ENCODE data around the gene CTDNEP1. TPM values are rescaled to one million over a fixed set of nuclear protein-coding genes. Genes with fewer than 3 reads are reported as not detected.

The CTDNEP1 gene
- total RNA-seq, 4 donors from 2014 or later: 71.8 to 86.4 (median 81.1) TPM

DNA sequence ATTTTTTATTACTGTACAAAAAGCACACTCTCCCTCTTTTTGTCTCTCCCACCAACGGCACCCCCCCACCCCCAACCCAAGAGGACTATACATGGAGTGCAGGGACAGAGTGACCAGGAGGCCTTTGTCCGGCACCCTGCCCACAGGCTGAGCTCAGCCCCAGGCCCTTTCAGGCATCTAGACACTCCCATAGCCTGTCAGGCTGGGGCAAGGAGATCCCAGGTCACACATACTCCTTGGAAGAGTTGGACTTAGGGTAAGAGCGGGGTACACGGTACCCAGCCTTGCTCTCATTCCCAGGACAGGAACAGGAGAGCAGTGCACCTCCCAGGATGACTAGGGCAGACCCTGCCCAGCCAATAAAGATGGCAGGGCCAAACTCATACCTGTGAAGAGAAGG is 8.6 kb upstream of the CTDNEP1 start:
- TF ChIP-seq, protein P1, sequence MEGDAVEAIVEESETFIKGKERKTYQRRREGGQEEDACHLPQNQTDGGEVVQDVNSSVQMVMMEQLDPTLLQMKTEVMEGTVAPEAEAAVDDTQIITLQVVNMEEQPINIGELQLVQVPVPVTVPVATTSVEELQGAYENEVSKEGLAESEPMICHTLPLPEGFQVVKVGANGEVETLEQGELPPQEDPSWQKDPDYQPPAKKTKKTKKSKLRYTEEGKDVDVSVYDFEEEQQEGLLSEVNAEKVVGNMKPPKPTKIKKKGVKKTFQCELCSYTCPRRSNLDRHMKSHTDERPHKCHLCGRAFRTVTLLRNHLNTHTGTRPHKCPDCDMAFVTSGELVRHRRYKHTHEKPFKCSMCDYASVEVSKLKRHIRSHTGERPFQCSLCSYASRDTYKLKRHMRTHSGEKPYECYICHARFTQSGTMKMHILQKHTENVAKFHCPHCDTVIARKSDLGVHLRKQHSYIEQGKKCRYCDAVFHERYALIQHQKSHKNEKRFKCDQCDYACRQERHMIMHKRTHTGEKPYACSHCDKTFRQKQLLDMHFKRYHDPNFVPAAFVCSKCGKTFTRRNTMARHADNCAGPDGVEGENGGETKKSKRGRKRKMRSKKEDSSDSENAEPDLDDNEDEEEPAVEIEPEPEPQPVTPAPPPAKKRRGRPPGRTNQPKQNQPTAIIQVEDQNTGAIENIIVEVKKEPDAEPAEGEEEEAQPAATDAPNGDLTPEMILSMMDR (IDR thresholded peaks at IDR 0.05; ENCODE audit: low read depth): no peak

DNA sequence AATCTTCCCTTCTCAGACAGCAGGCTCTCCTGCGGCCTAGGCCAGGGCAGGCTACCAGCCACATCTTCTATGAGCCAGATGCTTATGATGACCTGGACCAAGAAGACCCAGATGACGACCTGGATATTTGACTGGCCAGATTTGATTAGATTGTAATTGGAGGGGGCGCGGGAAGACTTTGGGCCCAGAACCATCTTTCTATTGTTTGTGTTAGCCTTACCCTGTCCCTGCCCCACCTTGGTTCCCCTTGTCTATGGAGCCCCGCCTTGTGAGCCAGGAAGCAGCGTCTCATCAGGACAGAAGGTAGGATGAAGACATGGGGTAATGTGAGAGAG is 8.0 kb upstream of the CTDNEP1 start:
- TF ChIP-seq, protein P1 (IDR thresholded peaks at IDR 0.05; ENCODE audit: low read depth): no peak

DNA sequence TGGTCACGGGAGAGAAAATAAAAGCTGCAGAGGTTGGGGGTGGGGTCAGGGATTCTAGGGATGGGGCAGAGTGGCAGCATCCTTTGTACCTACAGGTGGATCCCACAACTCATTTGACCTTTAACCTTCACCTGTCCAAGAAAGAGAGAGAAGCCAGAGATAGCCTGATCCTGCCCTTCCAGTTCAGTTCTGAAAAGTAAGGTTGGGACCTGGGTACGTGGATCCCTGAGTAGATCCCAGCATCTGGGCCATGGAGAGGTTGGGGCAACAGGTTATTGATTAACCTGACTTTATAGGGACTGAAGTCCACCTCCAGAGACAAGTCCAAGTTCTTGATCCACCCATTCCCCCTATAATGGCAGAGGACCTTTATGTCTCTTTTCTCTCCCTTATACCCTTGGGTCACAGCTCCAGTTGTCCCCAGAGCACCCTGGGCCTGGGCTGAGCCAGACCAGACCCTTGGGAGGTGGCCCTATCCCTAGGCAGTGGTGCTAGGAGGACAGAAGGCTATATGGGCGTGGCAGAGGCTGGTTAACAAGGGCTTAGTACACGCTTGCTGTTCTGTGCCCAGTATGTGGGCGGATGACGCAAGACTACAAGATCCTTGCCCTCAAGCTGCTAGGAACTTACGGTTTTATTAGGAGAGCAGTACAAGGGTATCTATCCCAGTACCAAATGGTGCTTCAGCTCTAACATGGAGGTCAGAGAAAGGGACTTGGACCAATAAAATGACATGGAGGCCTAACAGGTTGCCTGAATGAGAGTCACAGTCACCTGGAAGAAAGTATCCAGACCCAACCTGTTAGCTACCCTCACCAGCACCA is 7.4 kb upstream of the CTDNEP1 start:
- TF ChIP-seq, protein P1 (IDR thresholded peaks at IDR 0.05; ENCODE audit: low read depth): no peak

DNA sequence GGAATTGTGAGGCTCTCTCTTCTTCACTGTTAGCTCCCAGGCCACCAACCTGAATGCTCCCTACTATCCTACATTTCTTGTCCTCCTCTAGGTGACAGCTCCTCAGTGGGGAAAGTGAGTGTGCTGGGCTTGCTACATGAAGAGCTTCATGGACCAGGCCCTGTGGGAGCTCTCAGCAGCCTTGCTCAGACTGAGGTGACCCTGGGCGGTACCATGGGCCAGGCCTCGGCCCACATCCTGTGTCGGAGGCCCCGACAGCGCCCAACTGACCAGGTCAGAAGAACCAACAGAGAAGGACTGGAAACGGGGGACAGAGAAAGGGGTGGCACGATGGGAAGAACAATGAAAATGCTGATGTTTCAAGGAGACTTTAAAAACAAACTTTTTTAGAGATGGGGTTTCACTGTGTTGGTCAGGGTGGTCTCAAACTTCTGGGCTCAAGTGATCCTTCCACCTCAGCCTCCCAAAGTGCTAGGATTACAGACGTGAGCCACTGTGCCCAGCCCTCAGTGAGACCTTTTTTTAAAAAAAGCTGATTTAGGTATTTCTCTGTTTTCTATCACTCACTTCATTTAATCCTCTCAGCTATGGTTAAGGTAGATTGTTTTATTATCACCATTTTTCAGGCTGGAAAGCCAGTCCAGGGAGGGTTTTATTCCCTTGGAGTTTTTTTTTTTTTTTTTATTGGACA is 5.4 kb upstream of the CTDNEP1 start:
- TF ChIP-seq, protein P1 (IDR thresholded peaks at IDR 0.05; ENCODE audit: low read depth): no peak

DNA sequence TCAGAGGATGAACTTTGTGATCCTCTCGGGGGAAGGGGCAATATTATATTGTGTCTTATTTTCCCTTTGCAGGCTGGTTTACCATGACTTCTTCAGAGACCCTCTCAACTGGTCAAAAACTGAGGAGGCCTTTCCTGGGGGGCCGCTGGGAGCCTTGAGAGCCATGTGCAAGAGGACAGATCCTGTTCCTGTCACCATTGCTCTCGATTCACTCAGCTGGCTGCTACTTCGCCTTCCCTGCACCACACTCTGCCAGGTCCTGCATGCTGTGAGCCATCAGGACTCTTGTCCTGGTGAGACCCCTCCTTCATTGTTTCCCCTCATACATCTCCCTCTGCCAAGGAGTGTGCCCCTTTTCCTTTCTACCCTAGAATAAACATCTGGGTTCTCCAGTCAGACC is 3.0 kb upstream of the CTDNEP1 start:
- TF ChIP-seq, protein P1 (IDR thresholded peaks at IDR 0.05; ENCODE audit: low read depth): no peak

DNA sequence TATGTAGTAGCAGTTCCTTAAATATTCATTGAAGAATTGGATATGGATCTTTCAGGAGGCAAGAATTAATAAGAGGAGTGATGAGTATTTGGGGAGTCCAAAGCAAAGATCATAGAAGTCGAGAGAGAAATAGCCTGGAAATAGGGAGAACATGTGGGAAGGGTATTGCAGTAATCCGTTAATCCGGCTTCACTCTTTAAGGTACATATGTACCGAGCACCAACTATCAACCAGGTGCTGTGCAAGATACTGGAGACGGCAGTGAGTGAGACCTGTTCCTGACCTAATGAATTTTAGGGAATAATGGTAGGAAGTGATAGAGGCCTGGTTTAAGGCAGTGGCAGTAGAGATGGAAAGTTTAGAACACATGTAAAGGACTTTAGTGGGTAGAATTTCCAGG is 1.5 kb upstream of the CTDNEP1 start:
- TF ChIP-seq, protein P1 (IDR thresholded peaks at IDR 0.05; ENCODE audit: low read depth): no peak

DNA sequence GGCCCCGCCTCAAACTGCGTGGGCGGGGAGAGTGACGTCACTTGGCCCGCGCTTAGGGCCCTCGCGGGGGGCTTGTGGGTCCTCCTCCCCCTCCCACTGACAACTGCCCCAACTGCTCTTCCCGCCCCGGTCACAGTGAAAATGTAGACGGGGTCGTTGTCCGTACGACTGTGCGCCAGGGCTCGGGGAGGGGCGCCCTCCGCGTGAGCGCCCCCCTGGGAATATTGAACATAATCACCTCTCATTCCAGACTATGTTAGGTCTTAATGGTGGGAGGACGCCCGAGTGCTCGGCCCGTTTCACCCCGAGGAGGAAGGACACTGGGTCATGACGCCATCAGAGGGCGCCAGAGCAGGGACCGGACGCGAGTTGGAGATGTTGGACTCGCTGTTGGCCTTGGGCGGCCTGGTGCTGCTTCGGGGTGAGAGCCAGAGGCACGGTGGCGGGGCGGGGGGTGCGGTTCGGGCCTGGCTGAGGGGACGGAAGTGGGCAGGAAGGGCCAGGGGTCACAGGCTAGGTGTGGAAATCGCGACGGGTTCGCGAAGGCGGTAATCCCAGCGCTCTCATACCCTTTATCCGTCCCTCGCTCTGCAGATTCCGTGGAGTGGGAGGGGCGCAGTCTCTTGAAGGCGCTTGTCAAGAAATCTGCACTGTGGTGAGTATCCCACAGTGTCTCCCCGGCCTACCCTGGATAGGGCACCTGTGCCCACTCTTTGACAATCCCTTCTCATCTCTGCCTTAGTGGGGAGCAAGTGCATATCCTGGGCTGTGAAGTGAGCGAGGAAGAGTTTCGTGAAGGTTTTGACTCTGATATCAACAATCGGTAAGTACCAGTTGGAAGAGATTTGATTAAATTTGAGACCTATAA is 876 bp upstream of the CTDNEP1 start, which contains the start of gene ELP5:
ELP5 (plus strand) TSS at position 40 of the 868 bp plus-strand sequence; CDS start at position 376, 336 bp downstream.
- TF ChIP-seq, protein P1 (IDR thresholded peaks at IDR 0.05; ENCODE audit: low read depth): no peak
